ENCODE measurements around the gene SPTBN2.

Gene SPTBN2

GRCh38 chr11:66744485-66745355, 15.7 kb upstream of the SPTBN2 start:
- peaks cover 11% of the 10 kb centered on the region; the same call in 1 of the 2 replicates for H3K9me3 ChIP-seq (ENCODE audit: insufficient read depth, low read length)
- peaks cover 45% of the 10 kb centered on the region for H3K79me2 ChIP-seq (ENCODE audit: insufficient read depth, low read length)
- peak overlapping the region; percentile 95 for H3K4me2 ChIP-seq (ENCODE audit: low read depth, low read length, poor library complexity, severe bottlenecking)
- H3F3A ChIP-seq (ENCODE audit: insufficient read depth): peaks cover 5% of the 10 kb centered on the region; the same call in 1 of the 2 replicates
- no peaks in the 10 kb centered on the region for H3K36me3 ChIP-seq (ENCODE audit: low read length)
- peak overlapping the region; percentile 79 for H3K27ac ChIP-seq (ENCODE audit: low read depth, low read length)
- H2AFZ ChIP-seq (ENCODE audit: low read depth, low read length, severe bottlenecking): peak overlapping the region; percentile 95
- no peaks in the 10 kb centered on the region for H3K27me3 ChIP-seq (ENCODE audit: low read length)
- H3K4me3 ChIP-seq (ENCODE audit: insufficient read depth, low read length, poor library complexity, severe bottlenecking): peak overlapping the region; percentile 82
- no peaks in the 10 kb centered on the region for H3K9me2 ChIP-seq (replicated peaks; ENCODE audit: insufficient read depth, low read length)
- H3K9ac ChIP-seq (ENCODE audit: low read length): peak overlapping the region; percentile 93
- no peak for TF ChIP-seq CTCF (IDR thresholded peaks at IDR 0.05; ENCODE audit: insufficient read depth, low read length, poor library complexity, severe bottlenecking)
- TF ChIP-seq EZH2phosphoT487 (conservative IDR thresholded peaks at IDR 0.05; ENCODE audit: low read length): no peak
- H4K20me1 ChIP-seq (ENCODE audit: low read depth, low read length): no peaks in the 10 kb centered on the region

- Histone ChIP-seq H3K9me3 (ENCODE audit: insufficient read depth, low read length) (peaks cover 11% of the 10 kb centered on the region; the same call in 1 of the 2 replicates), H3K4me3 (ENCODE audit: insufficient read depth, low read length, poor library complexity, severe bottlenecking) (no peak overlapping the region), H3K79me2 (ENCODE audit: insufficient read depth, low read length) (peaks cover 32% of the 10 kb centered on the region), H4K20me1 (ENCODE audit: low read depth, low read length) (no peaks in the 10 kb centered on the region), H3K27ac (ENCODE audit: low read depth, low read length) (no peak overlapping the region), H2AFZ (ENCODE audit: low read depth, low read length, severe bottlenecking) (no peak overlapping the region), H3K4me2 (ENCODE audit: low read depth, low read length, poor library complexity, severe bottlenecking) (peak overlapping the region; percentile 95), H3K36me3 (ENCODE audit: low read length) (no peaks in the 10 kb centered on the region), H3K9me2 (replicated peaks; ENCODE audit: insufficient read depth, low read length) (no peaks in the 10 kb centered on the region), H3K27me3 (ENCODE audit: low read length) (no peaks in the 10 kb centered on the region), H3F3A (ENCODE audit: insufficient read depth) (peaks cover 5% of the 10 kb centered on the region; the same call in 1 of the 2 replicates), H3K9ac (ENCODE audit: low read length) (peak overlapping the region; percentile 93; the same call in 1 of the 2 replicates)
- no peak for TF ChIP-seq EZH2phosphoT487 (conservative IDR thresholded peaks at IDR 0.05; ENCODE audit: low read length)
- TF ChIP-seq CTCF (IDR thresholded peaks at IDR 0.05; ENCODE audit: insufficient read depth, low read length, poor library complexity, severe bottlenecking): no peak
These were observed 14.4 kb upstream of the SPTBN2 start for GRCh38 chr11:66743271-66743968.

- Histone ChIP-seq H3K4me2 (ENCODE audit: low read depth, low read length, poor library complexity, severe bottlenecking) (no peak overlapping the region), H3K4me3 (ENCODE audit: insufficient read depth, low read length, poor library complexity, severe bottlenecking) (no peak overlapping the region), H3K27ac (ENCODE audit: low read depth, low read length) (no peak overlapping the region), H4K20me1 (ENCODE audit: low read depth, low read length) (no peaks in the 10 kb centered on the region), H3K9me3 (ENCODE audit: insufficient read depth, low read length) (peaks cover 11% of the 10 kb centered on the region; the same call in 1 of the 2 replicates), H3K36me3 (ENCODE audit: low read length) (no peaks in the 10 kb centered on the region), H3K79me2 (ENCODE audit: insufficient read depth, low read length) (peaks cover 9% of the 10 kb centered on the region), H3K9me2 (replicated peaks; ENCODE audit: insufficient read depth, low read length) (no peaks in the 10 kb centered on the region), H3K27me3 (ENCODE audit: low read length) (no peaks in the 10 kb centered on the region), H3K9ac (ENCODE audit: low read length) (no peak overlapping the region), H3F3A (ENCODE audit: insufficient read depth) (no peaks in the 10 kb centered on the region), H2AFZ (ENCODE audit: low read depth, low read length, severe bottlenecking) (no peak overlapping the region)
- TF ChIP-seq CTCF (IDR thresholded peaks at IDR 0.05; ENCODE audit: insufficient read depth, low read length, poor library complexity, severe bottlenecking) (no peak), EZH2phosphoT487 (conservative IDR thresholded peaks at IDR 0.05; ENCODE audit: low read length) (no peak)
These were observed 12.1 kb upstream of the SPTBN2 start for GRCh38 chr11:66741153-66741552.

Data from SU-DHL-6 (cell line).